K562 (cell line): ENCODE results near the gene TAF1D. TPM values are rescaled to one million over a fixed set of nuclear protein-coding genes. Genes with fewer than 3 reads are reported as not detected.

Experiments
- ATAC-seq: fragments of 200-7000 bp; cut with Tn5 transposase; 3 replicates; pipeline ENCODE4 v1.9.1; 2020; ENCODE audit warnings: moderate library complexity
- BruUV-seq: library from RNA; stranded (reverse); fragments of 400-500 nt; replicated peaks from 2 replicates; lab custom pipeline; 2021; lab: Mats Ljungman, UMichigan
- CTCF ChIA-PET: fragments of 300-600 bp; formaldehyde crosslinking; extraction: SDS; loops from one replicate; lab custom pipeline; 2021; ENCODE audit warnings: low intra/inter-chr PET ratio; lab: Yijun Ruan, JAX
- POLR2A ChIA-PET: fragments of 300-600, 350-650 bp; sonication (Branson Sonifier 250); formaldehyde crosslinking; extraction: SDS; loops from one replicate; lab custom pipeline; 2021; ENCODE audit warnings: antibody characterized with exemption, inconsistent platforms; lab: Yijun Ruan, JAX
- DNase-seq, 4 experiments: peaks; one replicate each; pipeline versions ENCODE4 v3.0.0 to v3.0.0-alpha.2; 2011 to 2018; ENCODE audit warnings: low spot score in 3 of 4, mixed read lengths in 3 of 4; ENCODE audit errors: extremely low read depth in 1 of 4
- FAIRE-seq: peaks from 2 replicates; lab custom pipeline; 2011; peaks lifted over from hg19 to GRCh38; lab: Jason Lieb, UNC
- H2AFZ ChIP-seq: 2 replicates; pipeline ENCODE4 v1.6.0; 2011; ENCODE audit warnings: low read depth, low read length, control low read depth, inconsistent platforms
- H3K27ac ChIP-seq: fragments of 200-600 bp; 3 replicates; pipeline ENCODE4 v1.8.0; 2011; ENCODE audit warnings: low read depth, mild to moderate bottlenecking, control low read depth, inconsistent platforms, low read length, moderate library complexity, mixed read lengths; ENCODE audit errors: extremely low read depth
- H3K27me3 ChIP-seq, 2 experiments: fragments of 300-600 bp in 1 of 2; 2 replicates in 1 of 2; 3 replicates in 1 of 2; pipeline versions ENCODE4 v1.6.0 to v1.8.0; 2011; ENCODE audit warnings: inconsistent platforms in 2 of 2, low read length in 2 of 2, mild to moderate bottlenecking in 1 of 2, mixed read lengths in 1 of 2, moderate library complexity in 1 of 2; ENCODE audit not compliant: control insufficient read depth in 2 of 2, insufficient read depth in 2 of 2
- H3K36me3 ChIP-seq: fragments of 300-600 bp; 3 replicates; pipeline ENCODE4 v1.8.0; 2011; ENCODE audit warnings: mild to moderate bottlenecking, low read length, inconsistent platforms; ENCODE audit not compliant: control insufficient read depth, insufficient read depth
- H3K4me1 ChIP-seq, 2 experiments: fragments of 200-600 bp in 1 of 2; replicated peaks in 1 of 2; 2 replicates in 1 of 2; 3 replicates in 1 of 2; pipeline versions ENCODE4 v1.5.1 to v1.8.0; 2011; ENCODE audit warnings: inconsistent platforms in 2 of 2, low read length in 2 of 2, mild to moderate bottlenecking in 1 of 2, mixed read lengths in 1 of 2, moderate library complexity in 1 of 2; ENCODE audit not compliant: control insufficient read depth in 2 of 2, insufficient read depth in 2 of 2
- H3K4me2 ChIP-seq: 2 replicates; pipeline ENCODE4 v1.6.1; 2011; ENCODE audit warnings: low read length, control low read depth, inconsistent platforms, mixed read lengths; ENCODE audit not compliant: insufficient read depth
- H3K4me3 ChIP-seq: fragments of 200-600 bp; sonication (generic), shearing (Covaris generic); 2 replicates; pipeline ENCODE4 v1.5.1; 2016; ENCODE audit warnings: control low read depth, inconsistent platforms
- H3K79me2 ChIP-seq: fragments of 200-600 bp; 3 replicates; pipeline ENCODE4 v1.8.0; 2011; ENCODE audit warnings: low read length, inconsistent platforms; ENCODE audit not compliant: control insufficient read depth, insufficient read depth
- H3K9ac ChIP-seq, 2 experiments: 2 replicates each; pipeline versions ENCODE4 v1.6.0 to v1.6.1; 2011; ENCODE audit warnings: low read depth in 2 of 2, low read length in 2 of 2, control low read depth in 1 of 2, inconsistent platforms in 1 of 2, mild to moderate bottlenecking in 1 of 2, mixed read lengths in 1 of 2; ENCODE audit not compliant: insufficient read depth in 1 of 2
- H3K9me1 ChIP-seq: one replicate; pipeline ENCODE4 v1.6.0; 2011; ENCODE audit warnings: inconsistent platforms, mild to moderate bottlenecking, low read length, moderate library complexity; ENCODE audit not compliant: control insufficient read depth, insufficient read depth
- H3K9me3 ChIP-seq: replicated peaks from 2 replicates; pipeline ENCODE4 v1.5.1; 2011; ENCODE audit warnings: low read depth, low read length, inconsistent platforms; ENCODE audit not compliant: control insufficient read depth, insufficient read depth
- H4K20me1 ChIP-seq: replicated peaks from 2 replicates; pipeline ENCODE4 v1.6.1; 2011; ENCODE audit warnings: low read length, inconsistent platforms, mixed read lengths; ENCODE audit not compliant: control insufficient read depth, insufficient read depth
- CEBPB ChIP-seq: fragments of 450-650 bp; IDR thresholded peaks from 2 replicates; pipeline ENCODE4 v1.6.1; 2016; ENCODE audit warnings: missing genetic modification characterization, missing compliant biosample characterization
- CEBPG ChIP-seq, 3 experiments: fragments of 200-800 bp in 1 of 3; sonication (Bioruptor generic) in 1 of 3; sonication (generic) in 1 of 3; formaldehyde crosslinking in 1 of 3; IDR thresholded peaks in 2 of 3; conservative IDR thresholded peaks in 1 of 3; 2 replicates each; pipeline versions ENCODE4 v1.6.1 to v1.8.0; 2016 to 2022; ENCODE audit warnings: missing compliant biosample characterization in 2 of 3, missing genetic modification characterization in 2 of 3, mild to moderate bottlenecking in 1 of 3, missing genetic modification reagents in 1 of 3
- KLF1 ChIP-seq: fragments of 450-650 bp; IDR thresholded peaks from 2 replicates; pipeline ENCODE4 v1.6.1; 2016; ENCODE audit warnings: missing genetic modification characterization, missing compliant biosample characterization
- MYNN ChIP-seq, 2 experiments: sonication (generic); formaldehyde crosslinking in 1 of 2; IDR thresholded peaks; 2 replicates each; pipeline versions ENCODE4 v1.5.0 to v1.6.1; 2016 to 2020; ENCODE audit warnings: antibody characterized with exemption in 1 of 2, missing genetic modification reagents in 1 of 2
- POLR2AphosphoS5 ChIP-seq: IDR thresholded peaks from 2 replicates; pipeline ENCODE4 v1.6.1; 2011; ENCODE audit warnings: mild to moderate bottlenecking, low read depth, low read length, moderate library complexity; ENCODE audit not compliant: control insufficient read depth, insufficient read depth
- RBFOX2 ChIP-seq: fragments of 200-400 bp; formaldehyde crosslinking; IDR thresholded peaks from 2 replicates; pipeline ENCODE4 v1.6.1; 2017; ENCODE audit warnings: low read depth, mild to moderate bottlenecking, low read length, moderate library complexity
- in situ Hi-C: fragments of 300-500 bp; cut with MboI; formaldehyde crosslinking; loops from 4 replicates; pipeline ENCODE4 v1.15.0; 2018; ENCODE audit warnings: inconsistent platforms, mixed read lengths
- intact Hi-C: fragments of 100-400 bp; cut with micrococcal nuclease; formaldehyde crosslinking; loops from 2 replicates; pipeline ENCODE4 v1.14.2; 2022
- polyA plus RNA-seq, 8 experiments: library from polyadenylated mRNA; depleted of rRNA in 4 of 8; stranded (reverse) in 5 of 8; unstranded in 3 of 8; fragments of >200 nt; fragmentation: Nextera tagmentation in 2 of 8; fragmentation: Illumina TruSeq in 1 of 8; extraction: Ambion mirVana in 2 of 8; extraction: Trizol in 1 of 8; gene quantifications; 2 replicates each; pipeline versions ENCODE4 v1.2.1 to v1.2.3, GENCODE V29; 2011 to 2014; ENCODE audit warnings: inconsistent platforms in 1 of 8, missing spikeins in 1 of 8
- total RNA-seq, 7 experiments: library from RNA; depleted of rRNA in 6 of 7; stranded (reverse); fragments of >200 nt in 6 of 7; fragmentation: Illumina TruSeq in 2 of 7; extraction: Trizol in 2 of 7; gene quantifications; 2 replicates each; pipeline versions ENCODE4 v1.2.1 to v1.2.3, GENCODE V29; 2011 to 2021; ENCODE audit warnings: low replicate concordance in 1 of 7

The TAF1D gene
- total and polyA plus RNA-seq, 9 of the 15 experiments (the other 6 are each of a cell fraction or from before 2014, with no cell fraction given), result 122 to 347 (median 250) TPM

GRCh38 chr11:93736129-93736528, 5.2 kb downstream of the TAF1D start:
- FAIRE-seq (no peak), DNase-seq (no peak), ATAC-seq (no peak)
- Histone ChIP-seq H3K9me1 (no peaks in the 10 kb centered on the region), H3K27ac (no peak overlapping the region), H3K36me3 (peaks cover 94% of the 10 kb centered on the region), H3K4me3 (no peak overlapping the region), H3K79me2 (peaks cover 91% of the 10 kb centered on the region), H3K4me2 (no peak overlapping the region), H3K9ac (peak overlapping the region in 1 of 2 experiments; percentile 99; a peak in 1 of 4 replicates), H4K20me1 (peaks cover 4% of the 10 kb centered on the region), H3K9me3 (no peaks in the 10 kb centered on the region), H3K4me1 (no peaks in the 10 kb centered on the region; a peak in 3 of 5 replicates), H2AFZ (no peak overlapping the region), H3K27me3 (no peaks in the 10 kb centered on the region)
- ChIA-PET POLR2A (interaction anchor here (0.8 to 1.6 kb wide), 2 partner anchors 10 kb away, joined by 3 read pairs; no protein-coding TSS in a partner anchor), CTCF (no interaction called here)
- BruUV-seq, result no TSS peak
- in situ Hi-C loops (no loop called here), intact Hi-C loops (no loop called here)
- TF ChIP-seq POLR2AphosphoS5 (0 out of 2 replicates have a peak, but pooled peaks have one; percentile 35), KLF1 (tag) (no peak), CEBPB (tag) (0 out of 2 replicates have a peak, but pooled peaks have one; percentile 10), RBFOX2 (peak; percentile 12), MYNN (IDR thresholded peaks at IDR 0.05) (no peak), MYNN (CRISPR knock-in tag; IDR thresholded peaks at IDR 0.05) (no peak), CEBPG (CRISPR knock-in tag; IDR thresholded peaks at IDR 0.05) (no peak), CEBPG (tag; conservative IDR thresholded peaks at IDR 0.05 in 1 of 2, IDR thresholded peaks at IDR 0.05 in 1 of 2) (peak; percentile 26 to 47; a peak in 1 of 4 replicates)
